Endodermal cell (in vitro differentiated cells): ENCODE results near the gene NGEF. TPM values are rescaled to one million over a fixed set of nuclear protein-coding genes. Genes with fewer than 3 reads are reported as not detected.
"Not testable (repeated sequence)": the region's sequence is repeated elsewhere in the genome, so short reads cannot be mapped to it uniquely, and the experiment has no call there.

ENCODE experiments used
- DNase-seq: peaks from one replicate; pipeline ENCODE4 v3.0.0-alpha.2; 2017
- H3K27ac ChIP-seq: 2 replicates; pipeline ENCODE4 v1.5.1; 2013; ENCODE audit warnings: mild to moderate bottlenecking, low read depth, low read length, moderate library complexity
- H3K27me3 ChIP-seq: 2 replicates; pipeline ENCODE4 v1.6.1; 2013; ENCODE audit warnings: mild to moderate bottlenecking, low read length, moderate library complexity; ENCODE audit not compliant: insufficient read depth, control insufficient read depth, poor library complexity, severe bottlenecking
- H3K36me3 ChIP-seq: 2 replicates; pipeline ENCODE4 v1.7.0; 2013; ENCODE audit warnings: mild to moderate bottlenecking, low read length, moderate library complexity; ENCODE audit not compliant: control insufficient read depth, insufficient read depth
- H3K4me1 ChIP-seq: one replicate; pipeline ENCODE4 v1.7.0; 2013; ENCODE audit warnings: low read length; ENCODE audit not compliant: control insufficient read depth, insufficient read depth
- H3K4me3 ChIP-seq: 2 replicates; pipeline ENCODE4 v1.5.1; 2013; ENCODE audit warnings: mild to moderate bottlenecking, low read length, moderate library complexity
- H3K9ac ChIP-seq: 2 replicates; pipeline ENCODE4 v1.6.1; 2013; ENCODE audit warnings: mild to moderate bottlenecking, low read length, moderate library complexity; ENCODE audit not compliant: poor library complexity, severe bottlenecking; ENCODE audit errors: extremely low read depth
- H3K9me3 ChIP-seq: 2 replicates; pipeline ENCODE4 v1.6.1; 2013; ENCODE audit warnings: mild to moderate bottlenecking, low read length, moderate library complexity; ENCODE audit not compliant: control insufficient read depth
- H3K27ac Mint-ChIP-seq: 2 replicates; pipeline ENCODE4 v1.8.0; 2020; ENCODE audit warnings: mixed read lengths
- H3K27me3 Mint-ChIP-seq: 2 replicates; pipeline ENCODE4 v1.8.0; 2021; ENCODE audit warnings: mild to moderate bottlenecking, mixed read lengths; ENCODE audit not compliant: insufficient read depth
- H3K36me3 Mint-ChIP-seq: 2 replicates; pipeline ENCODE4 v1.8.0; 2020; ENCODE audit warnings: low read depth, mixed read lengths
- H3K4me1 Mint-ChIP-seq: 2 replicates; pipeline ENCODE4 v1.8.0; 2020; ENCODE audit warnings: mixed read lengths
- H3K4me3 Mint-ChIP-seq: 2 replicates; pipeline ENCODE4 v1.8.0; 2020; ENCODE audit warnings: mild to moderate bottlenecking, moderate library complexity, mixed read lengths
- H3K9me3 Mint-ChIP-seq: 2 replicates; pipeline ENCODE4 v1.8.0; 2020; ENCODE audit warnings: mild to moderate bottlenecking, mixed read lengths
- CTCF ChIP-seq: fragments of 200-600 bp; sonication (generic); conservative IDR thresholded peaks from 2 replicates; pipeline ENCODE4 v1.5.0; 2021; ENCODE audit warnings: antibody characterized with exemption, mild to moderate bottlenecking
- WGBS, 2 experiments: methylation state at CpG; one replicate each; pipeline versions ENCODE4 v1.1.5 to v1.1.7; 2013; ENCODE audit warnings: missing lambda C conversion rate in 2 of 2, mixed read lengths in 1 of 2; ENCODE audit not compliant: insufficient coverage in 1 of 2, insufficient read length in 1 of 2; 5-methylcytosine and 5-hydroxymethylcytosine counted together
- total RNA-seq, 2 donors: library from RNA; stranded (reverse); fragmentation: NEBNext Ultra II Directional in 1 of 2; extraction: Animal tissue kit (Norgen Biotek cat#: 25700) in 1 of 2; gene quantifications; 2 replicates in 1 of 2; 3 replicates in 1 of 2; pipeline ENCODE4 v1.2.1, GENCODE V29; 2021

The NGEF gene
- total RNA-seq, 2 donors from 2014 or later, result 1.8 to 2.9 TPM

GRCh38 chr2:233055362-233055761 lies 42.3 kb upstream of the NGEF start:
- Histone ChIP-seq H3K36me3 (no peaks in the 10 kb centered on the region), H3K9me3 (no peaks in the 10 kb centered on the region), H3K4me3 (no peak overlapping the region), H3K27ac (no peak overlapping the region), H3K4me1 (no peaks in the 10 kb centered on the region), H3K27me3 (peaks cover 18% of the 10 kb centered on the region), H3K9ac (no peak overlapping the region)
- peaks cover 17% of the 10 kb centered on the region for H3K4me1 Mint-ChIP-seq
- no peaks in the 10 kb centered on the region for H3K36me3 Mint-ChIP-seq
- no peak for TF ChIP-seq CTCF
- H3K27ac Mint-ChIP-seq, result no peak overlapping the region
- H3K27me3 Mint-ChIP-seq, result peaks cover 35% of the 10 kb centered on the region
- no peak for DNase-seq
- H3K4me3 Mint-ChIP-seq, result no peak overlapping the region
- no peaks in the 10 kb centered on the region for H3K9me3 Mint-ChIP-seq
- WGBS, 2 experiments, result 92 to 98% methylated on average over 2 of the region's 2 CpGs

- Histone ChIP-seq H3K9me3 (no peaks in the 10 kb centered on the region), H3K4me1 (no peaks in the 10 kb centered on the region), H3K27me3 (peaks cover 18% of the 10 kb centered on the region), H3K9ac (no peak overlapping the region), H3K4me3 (no peak overlapping the region), H3K27ac (no peak overlapping the region), H3K36me3 (no peaks in the 10 kb centered on the region)
- H3K27me3 Mint-ChIP-seq, result peaks cover 39% of the 10 kb centered on the region
- no peak overlapping the region for H3K27ac Mint-ChIP-seq
- TF ChIP-seq CTCF, result peak; percentile 99
- peaks cover 22% of the 10 kb centered on the region for H3K4me1 Mint-ChIP-seq
- WGBS, 2 experiments, result 30 to 33% methylated on average over 14 to 22 of the region's 22 CpGs
- H3K36me3 Mint-ChIP-seq, result no peaks in the 10 kb centered on the region
- no peaks in the 10 kb centered on the region for H3K9me3 Mint-ChIP-seq
- H3K4me3 Mint-ChIP-seq, result no peak overlapping the region
- peak; percentile 93 for DNase-seq
Observed at GRCh38 chr2:233053928-233054784, 41.1 kb upstream of the NGEF start.

- H3K9me3 Mint-ChIP-seq, H3K36me3 Mint-ChIP-seq, H3K36me3 ChIP-seq, H3K4me3 Mint-ChIP-seq, H3K4me3 ChIP-seq, H3K27ac Mint-ChIP-seq, H3K9ac ChIP-seq, H3K9me3 ChIP-seq, H3K27ac ChIP-seq, H3K4me1 ChIP-seq: not testable (repeated sequence)
- Mint-ChIP-seq H3K4me1 (peaks cover 25% of the 10 kb centered on the region), H3K27me3 (peaks cover 43% of the 10 kb centered on the region)
- H3K27me3 ChIP-seq, result peaks cover 18% of the 10 kb centered on the region
- DNase-seq, result peak; percentile 2
- 96% methylated on average over 4 of the region's 4 CpGs; no CpG with 5 or more reads in 1 of the 2 experiments for WGBS, 2 experiments
Observed at GRCh38 chr2:233052517-233052916, 39.5 kb upstream of the NGEF start.
